GM12864 (cell line): Measurements from ENCODE around the gene FAM131A.

Experiments
- DNase-seq: peaks from one replicate; pipeline ENCODE4 v3.0.0-alpha.2; 2011; ENCODE audit warnings: low read depth
- H3K4me3 ChIP-seq: 2 replicates; pipeline ENCODE4 v1.5.1; 2011; ENCODE audit warnings: mild to moderate bottlenecking, low read depth, low read length, control low read depth
- TF ChIP-seq, protein P1 (sequence below): IDR thresholded peaks from 2 replicates; pipeline ENCODE4 v1.5.1; 2011; ENCODE audit warnings: low read depth, mild to moderate bottlenecking, moderate library complexity, low read length, control low read depth, inconsistent platforms; ENCODE audit errors: missing control alignments

Gene FAM131A

DNA sequence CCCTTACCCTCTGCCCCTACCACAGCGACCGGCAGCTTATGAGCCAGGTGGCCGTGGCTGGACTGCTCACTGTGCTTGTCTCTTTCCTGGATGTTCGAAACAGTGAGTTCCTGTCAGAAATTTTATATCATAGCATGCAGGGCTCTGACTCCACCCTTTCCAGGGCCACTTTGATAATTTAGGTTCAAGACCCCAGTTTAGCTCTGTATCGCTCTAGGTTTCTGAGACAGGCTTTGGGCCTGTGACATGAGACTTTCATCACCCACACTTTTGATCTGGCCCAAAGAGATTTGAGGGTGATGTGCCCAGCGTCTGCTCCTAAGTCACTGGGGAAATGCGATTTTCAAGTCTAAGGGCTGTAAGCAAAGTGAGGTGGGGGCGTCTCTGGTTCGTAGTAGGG is 29.5 kb upstream of the FAM131A start:
- TF ChIP-seq, protein P1, sequence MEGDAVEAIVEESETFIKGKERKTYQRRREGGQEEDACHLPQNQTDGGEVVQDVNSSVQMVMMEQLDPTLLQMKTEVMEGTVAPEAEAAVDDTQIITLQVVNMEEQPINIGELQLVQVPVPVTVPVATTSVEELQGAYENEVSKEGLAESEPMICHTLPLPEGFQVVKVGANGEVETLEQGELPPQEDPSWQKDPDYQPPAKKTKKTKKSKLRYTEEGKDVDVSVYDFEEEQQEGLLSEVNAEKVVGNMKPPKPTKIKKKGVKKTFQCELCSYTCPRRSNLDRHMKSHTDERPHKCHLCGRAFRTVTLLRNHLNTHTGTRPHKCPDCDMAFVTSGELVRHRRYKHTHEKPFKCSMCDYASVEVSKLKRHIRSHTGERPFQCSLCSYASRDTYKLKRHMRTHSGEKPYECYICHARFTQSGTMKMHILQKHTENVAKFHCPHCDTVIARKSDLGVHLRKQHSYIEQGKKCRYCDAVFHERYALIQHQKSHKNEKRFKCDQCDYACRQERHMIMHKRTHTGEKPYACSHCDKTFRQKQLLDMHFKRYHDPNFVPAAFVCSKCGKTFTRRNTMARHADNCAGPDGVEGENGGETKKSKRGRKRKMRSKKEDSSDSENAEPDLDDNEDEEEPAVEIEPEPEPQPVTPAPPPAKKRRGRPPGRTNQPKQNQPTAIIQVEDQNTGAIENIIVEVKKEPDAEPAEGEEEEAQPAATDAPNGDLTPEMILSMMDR = no peak
- no peak for DNase-seq

DNA sequence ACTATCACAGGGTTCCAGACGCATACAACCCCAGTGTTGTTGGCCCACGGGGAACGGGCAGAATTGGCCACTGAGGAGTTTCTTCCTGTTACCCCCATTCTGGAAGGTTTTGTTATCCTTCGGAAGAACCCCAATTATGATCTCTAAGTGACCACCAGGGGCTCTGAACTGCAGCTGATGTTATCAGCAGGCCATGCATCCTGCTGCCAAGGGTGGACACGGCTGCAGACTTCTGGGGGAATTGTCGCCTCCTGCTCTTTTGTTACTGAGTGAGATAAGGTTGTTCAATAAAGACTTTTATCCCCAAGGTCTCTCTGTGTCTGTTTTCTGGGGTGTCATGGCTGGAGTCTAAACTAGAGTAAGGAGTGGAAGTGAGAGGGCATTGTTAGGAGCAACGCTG is 28.7 kb upstream of the FAM131A start:
- TF ChIP-seq, protein P1 = no peak
- H3K4me3 ChIP-seq = no peak overlapping the region
- DNase-seq = no peak

More for the DNA sequence above, 29.5 kb upstream of the FAM131A start:
- no peak overlapping the region for H3K4me3 ChIP-seq

DNA sequence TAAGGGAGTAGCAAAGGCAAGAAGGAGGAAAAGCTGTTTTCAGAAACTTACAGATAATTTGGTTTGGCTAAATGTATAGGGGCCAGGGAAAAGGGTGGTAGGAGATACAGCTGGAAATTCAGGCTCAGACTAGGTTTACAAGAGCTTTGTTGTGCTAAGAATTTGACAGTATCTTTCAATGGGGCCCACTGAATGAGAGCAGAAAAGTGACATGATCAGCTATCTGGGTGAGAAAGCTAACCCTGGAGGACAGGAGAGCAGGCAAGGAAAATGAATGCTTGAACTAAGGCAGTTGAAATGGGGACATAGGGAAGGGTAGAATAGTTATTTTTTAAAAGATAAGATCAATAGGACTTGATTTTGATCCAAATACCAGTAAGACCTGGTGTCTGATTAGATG is 25.8 kb upstream of the FAM131A start:
- TF ChIP-seq, protein P1 = no peak
- H3K4me3 ChIP-seq = no peak overlapping the region
- no peak for DNase-seq

DNA sequence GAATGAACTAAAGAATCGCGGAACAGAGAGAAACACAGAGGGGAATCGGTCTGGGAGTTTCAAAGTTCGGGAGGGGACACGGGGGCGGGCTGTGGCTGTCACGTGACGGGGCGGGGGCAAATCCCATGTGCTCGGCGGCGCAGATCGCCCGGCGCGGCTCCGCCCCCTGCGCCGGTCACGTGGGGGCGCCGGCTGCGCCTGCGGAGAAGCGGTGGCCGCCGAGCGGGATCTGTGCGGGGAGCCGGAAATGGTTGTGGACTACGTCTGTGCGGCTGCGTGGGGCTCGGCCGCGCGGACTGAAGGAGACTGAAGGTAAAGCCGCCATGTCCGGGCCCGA is 23.1 kb upstream of the FAM131A start, which contains the start of gene EIF4G1:
Gene EIF4G1, plus strand, starts transcription at position 244 of the 337 bp plus-strand sequence. CDS start 1,191 bp downstream, outside the sequence.
- TF ChIP-seq, protein P1 = no peak

DNA sequence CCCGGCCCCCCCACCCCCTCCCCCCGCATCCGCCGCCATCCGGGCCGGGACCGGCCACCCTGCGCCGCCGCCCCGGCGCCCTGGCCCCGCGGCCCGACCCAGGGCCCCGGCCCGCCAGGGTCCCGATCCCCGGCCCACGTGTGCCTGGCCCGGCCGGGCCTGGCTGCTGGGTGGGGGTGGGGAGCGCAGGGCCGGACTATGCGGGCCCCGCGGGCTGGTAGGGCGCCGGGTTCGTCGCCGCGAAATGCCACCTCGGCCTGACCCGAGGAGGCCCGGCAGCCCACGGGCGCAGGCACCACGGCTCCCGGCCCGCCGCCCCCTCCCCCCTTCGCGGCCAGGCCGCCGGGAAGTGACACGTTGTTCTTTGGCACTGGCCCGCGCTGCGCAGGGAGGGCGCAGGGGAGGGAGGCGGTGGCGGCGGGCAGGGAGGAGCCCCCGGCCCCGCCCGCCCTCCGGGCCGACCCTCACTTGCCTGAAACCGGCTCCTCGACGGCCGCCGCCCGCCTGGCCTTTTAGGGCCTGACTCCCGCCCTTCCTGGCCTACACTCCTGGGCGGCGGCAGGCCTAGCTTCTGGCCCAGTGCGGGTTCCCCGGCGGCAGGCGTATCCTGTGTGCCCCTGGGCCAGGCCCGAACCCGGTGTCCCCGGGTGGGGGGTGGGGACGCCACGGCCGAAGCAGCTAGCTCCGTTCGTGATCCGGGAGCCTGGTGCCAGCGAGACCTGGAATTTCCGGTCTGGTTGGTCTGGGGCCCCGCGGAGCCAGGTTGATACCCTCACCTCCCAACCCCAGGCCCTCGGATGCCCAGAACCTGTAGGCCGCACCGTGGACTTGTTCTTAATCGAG is 22.5 kb upstream of the FAM131A start:
- TF ChIP-seq, protein P1 = no peak
- DNase-seq = no peak
- H3K4me3 ChIP-seq = peak overlapping the region; percentile 90

More for the DNA sequence above, 23.1 kb upstream of the FAM131A start, which contains the start of gene EIF4G1:
- H3K4me3 ChIP-seq = peak within 1 kb of the TSS; percentile 90
- peak; percentile 80 for DNase-seq

DNA sequence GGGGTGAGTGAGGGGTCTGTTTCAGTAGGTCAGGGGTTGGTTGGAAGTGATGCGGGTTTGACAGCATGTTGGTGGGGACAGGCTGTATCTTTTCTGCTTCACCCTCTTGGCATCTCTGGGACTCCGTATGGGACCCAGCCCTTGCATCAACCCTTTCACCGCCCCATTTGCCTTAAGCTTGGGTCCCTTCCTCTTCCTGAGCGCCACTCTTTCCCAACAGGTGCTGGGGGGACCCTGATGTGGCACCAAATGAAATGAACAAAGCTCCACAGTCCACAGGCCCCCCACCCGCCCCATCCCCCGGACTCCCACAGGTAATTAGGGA is 21.9 kb upstream of the FAM131A start:
- peak overlapping the region; percentile 90 for H3K4me3 ChIP-seq
- DNase-seq = no peak

More for the DNA sequence above, 21.9 kb upstream of the FAM131A start:
- TF ChIP-seq, protein P1 = no peak
